HG02981 (cell line): ENCODE measurements around the gene CCDC82.

ENCODE experiments used
- ATAC-seq: cut with Tn5 transposase; IDR thresholded peaks from one replicate; pipeline ENCODE4 v1.9.1; 2021; ENCODE audit warnings: mild to moderate bottlenecking, moderate library complexity; ENCODE audit not compliant: unreplicated experiment

CCDC82 gene

DNA sequence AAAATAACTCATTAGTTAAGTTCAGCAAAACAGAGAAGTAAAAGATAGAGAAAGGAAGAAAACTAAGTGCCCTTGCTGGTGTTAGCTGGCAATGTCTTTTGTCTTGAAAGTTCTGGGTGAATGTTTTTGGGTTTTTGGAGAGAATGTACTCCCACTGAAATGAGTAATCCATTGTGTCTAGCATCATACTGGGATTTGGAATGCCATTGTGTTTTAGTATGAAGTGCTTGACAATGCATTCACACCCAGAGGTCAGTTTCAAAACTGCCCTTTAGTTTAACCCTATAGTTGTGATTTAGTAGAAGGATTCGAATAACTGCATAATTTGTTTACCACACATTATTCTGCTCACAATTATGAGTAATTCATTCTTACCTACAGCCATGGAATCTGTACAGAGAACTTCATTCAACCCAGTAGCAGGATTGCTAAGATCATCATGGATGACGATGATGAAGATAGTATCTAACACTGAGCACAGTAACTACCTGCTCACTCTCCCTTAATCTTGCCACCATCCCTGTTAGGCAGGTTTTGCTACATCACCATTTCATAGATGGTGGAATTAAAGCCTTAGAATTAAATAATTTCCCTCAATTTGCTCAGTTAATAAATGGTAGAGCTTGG, 80.6 kb downstream of the CCDC82 start:
- ATAC-seq: no peak

- ATAC-seq: no peak
Measured at GRCh38 chr11:96307776-96308140, 82.0 kb downstream of the CCDC82 start.

DNA sequence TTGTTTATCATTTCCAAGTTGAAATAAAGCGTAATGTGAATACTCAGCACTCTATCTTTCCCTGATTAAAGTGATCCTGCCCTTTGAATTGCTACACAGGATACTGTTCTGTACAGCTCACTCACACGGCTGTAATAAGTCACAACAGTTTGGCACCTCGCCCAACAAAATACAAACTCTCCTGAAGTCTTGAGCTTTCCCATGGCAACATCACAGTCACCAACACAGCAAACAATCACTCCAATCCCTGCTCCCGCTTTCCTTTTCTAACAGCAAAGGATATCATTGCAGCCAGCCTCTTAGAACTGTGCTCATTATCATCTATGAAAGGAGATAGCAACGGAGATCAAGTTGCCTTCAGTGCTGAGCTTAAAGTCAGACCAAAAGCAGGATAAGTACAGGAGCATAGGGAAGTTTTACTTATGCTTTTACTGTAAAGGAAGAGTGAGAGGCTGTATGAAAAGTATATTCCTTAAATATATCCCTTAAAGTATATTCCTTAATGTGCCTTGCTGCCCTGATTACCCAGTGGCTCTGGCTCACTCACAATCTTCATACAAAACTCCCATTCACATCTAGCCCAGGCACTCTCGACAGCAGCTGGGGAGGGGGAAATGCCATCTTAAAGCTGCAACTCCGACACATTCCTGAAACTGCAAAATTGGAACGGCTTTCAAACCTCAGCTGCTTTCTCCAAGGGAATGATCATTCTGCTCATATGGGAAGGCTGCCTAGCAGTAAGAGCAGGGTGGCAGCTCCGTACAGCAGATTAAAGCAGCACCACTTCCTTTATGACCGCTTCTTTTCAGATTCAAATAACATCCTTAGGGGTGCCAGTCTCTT, 82.6 kb downstream of the CCDC82 start:
- ATAC-seq: no peak

DNA sequence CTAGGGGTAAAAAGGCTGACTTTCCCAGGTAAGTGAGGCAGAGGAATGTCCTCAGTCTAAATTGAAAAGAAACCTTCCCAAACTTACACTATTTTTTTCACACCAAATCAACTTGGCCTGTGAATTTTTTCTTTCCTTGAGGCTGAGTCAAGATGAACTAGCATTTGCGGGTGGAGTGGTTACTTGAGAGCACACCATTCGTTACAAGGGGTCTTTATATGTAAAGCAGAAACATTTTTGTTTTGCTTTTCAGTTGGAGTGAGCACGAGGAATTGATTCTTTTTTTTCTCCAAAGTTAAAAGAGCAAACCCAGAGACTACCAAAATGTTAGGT, 83.1 kb downstream of the CCDC82 start:
- ATAC-seq: no peak

GRCh38 chr11:96306071-96306470, 83.6 kb downstream of the CCDC82 start:
- no peak for ATAC-seq

GRCh38 chr11:96303980-96304379, 85.7 kb downstream of the CCDC82 start:
- no peak for ATAC-seq

GRCh38 chr11:96303064-96303463, 86.6 kb downstream of the CCDC82 start:
- ATAC-seq: no peak
